GM12801 (cell line): Measurements from ENCODE around the gene SPTAN1.

Source experiments
- CTCF ChIP-seq: IDR thresholded peaks from one replicate; pipeline ENCODE4 v1.5.1; 2011; ENCODE audit warnings: control low read depth; ENCODE audit not compliant: insufficient read length; ENCODE audit errors: extremely low read depth

The SPTAN1 gene

GRCh38 chr9:128526720-128527119 lies 25.7 kb upstream of the SPTAN1 start:
- no peak for TF ChIP-seq CTCF

DNA sequence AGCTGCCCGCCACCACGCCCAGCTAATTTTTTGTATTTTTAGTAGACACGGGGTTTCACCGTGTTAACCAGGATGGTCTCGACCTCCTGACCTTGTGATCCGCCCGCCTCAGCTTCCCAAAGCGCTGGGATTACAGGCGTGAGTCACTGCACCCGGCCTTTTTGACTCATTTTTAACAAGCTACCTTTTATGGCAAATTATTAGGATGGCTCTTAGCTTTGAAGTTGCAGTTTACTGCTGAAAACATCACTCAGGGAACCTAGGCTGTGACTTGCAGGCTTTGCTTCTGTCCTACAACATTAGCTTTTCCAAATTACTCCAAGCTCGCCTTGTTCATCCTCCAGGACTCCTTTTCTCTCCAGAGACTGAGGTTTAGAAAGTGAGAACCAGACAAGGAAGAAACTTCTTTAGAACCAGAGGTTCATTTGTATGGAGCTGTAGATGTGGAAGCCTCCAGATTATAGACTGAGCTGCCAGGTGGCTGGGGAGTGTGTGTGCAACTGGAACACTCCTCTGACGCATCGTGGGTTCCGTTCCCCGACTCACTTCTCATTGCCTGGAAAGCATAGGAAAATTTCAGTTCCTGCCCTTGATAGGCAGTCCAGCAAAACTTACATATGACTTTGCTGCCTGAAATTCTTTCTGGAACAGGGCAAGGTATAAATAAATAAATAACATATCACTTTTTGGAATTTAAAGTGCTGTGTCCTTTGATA lies 23.8 kb upstream of the SPTAN1 start:
- no peak for TF ChIP-seq CTCF

DNA sequence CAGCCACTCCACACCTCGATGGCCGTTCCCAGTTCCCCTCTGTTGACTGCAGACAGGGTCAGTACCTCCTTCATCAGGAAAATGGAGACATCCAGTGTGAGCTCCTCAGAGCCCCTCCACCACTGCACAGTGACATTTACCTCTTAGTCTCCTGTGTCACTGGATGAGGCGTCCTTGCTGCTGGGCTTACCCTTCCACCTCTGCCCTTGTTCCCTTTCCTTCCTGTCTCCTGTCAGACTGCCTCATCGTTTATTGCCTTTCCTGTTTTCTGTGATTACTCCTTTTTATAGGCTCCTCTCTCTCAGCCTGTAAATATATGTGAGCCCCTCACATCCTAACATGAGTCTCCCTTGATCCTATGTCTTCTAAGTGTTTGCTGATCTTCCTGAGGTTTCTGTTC lies 23.2 kb upstream of the SPTAN1 start:
- TF ChIP-seq CTCF, result no peak

DNA sequence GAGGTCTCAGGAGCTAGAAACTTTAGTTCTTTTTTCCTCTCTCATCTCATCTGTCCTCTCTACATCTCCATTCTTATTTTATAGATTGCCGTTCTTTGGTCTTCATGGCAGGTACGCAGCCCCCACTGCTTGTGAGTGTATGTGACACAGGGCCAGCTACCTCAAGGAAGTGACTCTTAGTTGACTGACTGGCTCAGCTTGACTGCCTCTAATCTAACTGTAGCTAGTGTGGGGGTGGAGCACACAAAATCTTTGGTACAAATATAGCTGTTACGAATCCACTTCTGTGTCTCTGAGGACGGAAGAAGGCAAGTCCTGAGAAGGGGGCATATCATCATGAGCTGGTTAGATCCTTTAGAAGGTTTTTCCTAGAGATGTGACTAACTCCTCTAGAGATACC lies 19.8 kb upstream of the SPTAN1 start:
- no peak for TF ChIP-seq CTCF

- TF ChIP-seq CTCF, result no peak
Observed at GRCh38 chr9:128540634-128541360, 11.6 kb upstream of the SPTAN1 start.

DNA sequence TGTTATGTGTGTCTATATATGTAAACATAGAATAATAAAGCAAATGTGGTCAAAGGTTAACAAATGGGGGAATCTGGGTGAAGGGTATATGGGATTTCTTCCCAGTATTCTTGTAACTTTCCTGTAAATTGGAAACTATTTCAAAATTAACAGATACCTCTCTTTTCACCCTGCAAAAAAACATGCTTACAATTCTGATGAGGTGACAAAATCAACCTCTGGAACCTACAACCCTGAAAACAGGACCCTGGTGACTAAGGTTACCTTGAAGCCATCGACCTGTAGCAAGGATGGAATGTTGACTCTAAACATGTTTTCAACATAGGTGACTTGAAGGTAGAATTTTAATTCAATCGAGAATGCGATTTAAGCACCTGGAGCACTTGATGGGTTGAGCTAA lies 5.9 kb upstream of the SPTAN1 start:
- no peak for TF ChIP-seq CTCF

DNA sequence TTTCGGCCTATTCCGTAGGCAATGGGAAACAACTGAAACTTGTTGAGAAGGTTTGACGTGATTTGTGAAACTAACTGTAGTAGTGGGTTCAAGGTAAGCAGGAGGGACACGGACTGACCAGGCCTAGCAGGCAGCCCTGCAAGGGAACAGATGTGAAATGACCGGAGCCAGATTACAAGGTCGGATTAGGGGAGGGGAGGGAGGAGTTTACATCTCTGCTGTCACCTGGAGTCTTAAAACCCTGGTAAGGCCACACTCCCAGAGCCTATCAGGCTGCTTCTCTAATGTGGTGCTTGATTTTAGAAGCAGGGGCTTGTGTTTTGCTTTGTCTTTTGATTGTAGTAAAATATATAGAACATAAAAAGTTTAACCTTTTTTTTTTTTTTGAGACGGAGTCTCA lies 3.5 kb upstream of the SPTAN1 start:
- no peak for TF ChIP-seq CTCF
